HEK293T (cell line): Measurements from ENCODE around the gene NAV2.

Experiments
- CTCF ChIA-PET: fragments of 350-600 bp; formaldehyde crosslinking; extraction: SDS; loops from one replicate; lab custom pipeline; 2021; ENCODE audit warnings: antibody characterized with exemption, inconsistent platforms; lab: Yijun Ruan, JAX
- POLR2A ChIA-PET: fragments of 350-600 bp; formaldehyde crosslinking; extraction: SDS; loops from one replicate; lab custom pipeline; 2020; ENCODE audit warnings: antibody characterized with exemption, inconsistent platforms; lab: Yijun Ruan, JAX
- DNase-seq: peaks from one replicate; pipeline ENCODE4 v3.0.0; 2012; ENCODE audit warnings: mixed read lengths; ENCODE audit errors: extremely low spot score
- ARNT ChIP-seq: fragments of 450-650 bp; IDR thresholded peaks from 2 replicates; pipeline ENCODE4 v1.6.1; 2017; ENCODE audit warnings: mild to moderate bottlenecking
- BHLHE40 ChIP-seq: fragments of 450-650 bp; IDR thresholded peaks from 2 replicates; pipeline ENCODE4 v1.6.1; 2016; ENCODE audit warnings: mild to moderate bottlenecking, moderate library complexity, borderline replicate concordance
- CTBP1 ChIP-seq: fragments of 450-650 bp; IDR thresholded peaks from 2 replicates; pipeline ENCODE4 v1.6.1; 2016; ENCODE audit warnings: borderline replicate concordance
- ELF4 ChIP-seq: fragments of 450-650 bp; IDR thresholded peaks from 2 replicates; pipeline ENCODE4 v1.6.1; 2017; ENCODE audit warnings: antibody characterized with exemption
- FOXA1 ChIP-seq: fragments of 450-650 bp; IDR thresholded peaks from 2 replicates; pipeline ENCODE4 v1.6.1; 2016; ENCODE audit warnings: mild to moderate bottlenecking
- FOXK2 ChIP-seq: fragments of 450-650 bp; IDR thresholded peaks from 2 replicates; pipeline ENCODE4 v1.6.1; 2016; ENCODE audit warnings: mild to moderate bottlenecking
- FOXM1 ChIP-seq: fragments of 450-650 bp; IDR thresholded peaks from 2 replicates; pipeline ENCODE4 v1.6.1; 2017; ENCODE audit warnings: mild to moderate bottlenecking, borderline replicate concordance
- HDGF ChIP-seq: fragments of 450-650 bp; IDR thresholded peaks from 2 replicates; pipeline ENCODE4 v1.6.1; 2017; ENCODE audit warnings: antibody characterized with exemption, borderline replicate concordance
- L3MBTL2 ChIP-seq: fragments of 450-650 bp; conservative IDR thresholded peaks from 2 replicates; pipeline ENCODE4 v1.6.1; 2016; ENCODE audit warnings: mild to moderate bottlenecking
- LEF1 ChIP-seq: fragments of 450-650 bp; IDR thresholded peaks from 2 replicates; pipeline ENCODE4 v1.6.1; 2017; ENCODE audit warnings: mild to moderate bottlenecking, borderline replicate concordance
- NFRKB ChIP-seq: fragments of 450-650 bp; IDR thresholded peaks from 2 replicates; pipeline ENCODE4 v1.6.1; 2016; ENCODE audit warnings: mild to moderate bottlenecking, moderate library complexity
- SP1 ChIP-seq: fragments of 450-650 bp; IDR thresholded peaks from 2 replicates; pipeline ENCODE4 v1.6.1; 2017
- SUZ12 ChIP-seq: fragments of 450-650 bp; IDR thresholded peaks from 2 replicates; pipeline ENCODE4 v1.6.1; 2016; ENCODE audit warnings: mild to moderate bottlenecking
- TARDBP ChIP-seq: fragments of 450-650 bp; IDR thresholded peaks from 2 replicates; pipeline ENCODE4 v1.6.1; 2016
- ZNF384 ChIP-seq: fragments of 450-650 bp; IDR thresholded peaks from 2 replicates; pipeline ENCODE4 v1.6.1; 2016
- TF ChIP-seq, protein P1 (sequence below): fragments of 450-650 bp; IDR thresholded peaks from 2 replicates; pipeline ENCODE4 v1.6.1; 2016

NAV2 gene

DNA sequence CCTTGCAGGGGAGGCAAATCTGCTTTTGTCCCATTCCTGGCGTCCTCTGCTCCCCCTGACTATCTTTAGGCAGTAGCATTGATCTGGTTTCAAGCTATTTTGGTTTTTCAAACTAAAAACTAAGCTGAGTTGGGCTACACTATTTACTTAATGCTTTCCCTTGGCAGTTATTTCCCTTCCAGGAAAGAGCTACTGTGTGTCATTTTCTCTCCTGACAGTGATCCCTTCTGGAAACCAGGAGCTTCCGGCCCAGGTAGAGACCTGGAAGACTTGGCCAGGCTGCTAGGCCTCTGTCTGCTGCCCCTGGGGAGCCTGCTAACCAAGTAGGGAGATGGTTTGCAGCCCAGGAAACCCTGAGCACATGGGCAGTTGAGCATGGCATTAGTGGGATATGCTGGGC lies 35.0 kb downstream of the NAV2 start:
- TF ChIP-seq FOXA1 (no peak), HDGF (no peak), FOXM1 (no peak), CTBP1 (no peak), SP1 (no peak), ELF4 (no peak), ZNF384 (no peak)
- POLR2A ChIA-PET = no interaction called here
- CTCF ChIA-PET = interaction anchor here (0.9 kb wide), 1 partner anchor 190 kb away, joined by 4 read pairs; no protein-coding TSS in a partner anchor
- no peak for DNase-seq

DNA sequence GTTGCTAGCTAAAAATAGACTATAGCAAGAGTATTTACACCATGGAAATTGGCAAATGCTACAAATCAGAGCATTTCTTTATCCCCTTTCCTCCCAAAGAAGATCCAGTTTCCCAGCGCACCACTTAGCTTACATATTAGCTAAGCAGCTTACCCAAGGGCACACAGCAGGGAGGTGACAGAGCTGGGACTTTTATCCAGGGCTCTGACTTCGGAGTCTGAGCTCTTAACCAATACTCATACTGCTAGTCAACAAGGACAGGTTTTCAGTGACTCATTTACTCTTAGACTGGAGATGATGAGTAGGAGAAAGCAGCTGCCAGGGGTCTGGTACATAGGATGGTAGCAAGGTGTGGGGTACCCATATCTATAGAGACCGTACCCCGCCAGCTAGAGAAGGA lies 38.4 kb downstream of the NAV2 start:
- DNase-seq = no peak
- ChIA-PET CTCF (interaction anchor here (0.6 to 1.2 kb wide), 2 partner anchors 37 to 187 kb away, joined by 3 to 4 read pairs; no protein-coding TSS in a partner anchor), POLR2A (no interaction called here)
- TF ChIP-seq ELF4 (no peak), FOXA1 (no peak), TARDBP (no peak), CTBP1 (no peak), FOXK2 (no peak), ARNT (no peak), SUZ12 (no peak), BHLHE40 (no peak), NFRKB (no peak), LEF1 (no peak), FOXM1 (no peak)
- TF ChIP-seq, protein P1, sequence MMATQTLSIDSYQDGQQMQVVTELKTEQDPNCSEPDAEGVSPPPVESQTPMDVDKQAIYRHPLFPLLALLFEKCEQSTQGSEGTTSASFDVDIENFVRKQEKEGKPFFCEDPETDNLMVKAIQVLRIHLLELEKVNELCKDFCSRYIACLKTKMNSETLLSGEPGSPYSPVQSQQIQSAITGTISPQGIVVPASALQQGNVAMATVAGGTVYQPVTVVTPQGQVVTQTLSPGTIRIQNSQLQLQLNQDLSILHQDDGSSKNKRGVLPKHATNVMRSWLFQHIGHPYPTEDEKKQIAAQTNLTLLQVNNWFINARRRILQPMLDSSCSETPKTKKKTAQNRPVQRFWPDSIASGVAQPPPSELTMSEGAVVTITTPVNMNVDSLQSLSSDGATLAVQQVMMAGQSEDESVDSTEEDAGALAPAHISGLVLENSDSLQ = no peak

DNA sequence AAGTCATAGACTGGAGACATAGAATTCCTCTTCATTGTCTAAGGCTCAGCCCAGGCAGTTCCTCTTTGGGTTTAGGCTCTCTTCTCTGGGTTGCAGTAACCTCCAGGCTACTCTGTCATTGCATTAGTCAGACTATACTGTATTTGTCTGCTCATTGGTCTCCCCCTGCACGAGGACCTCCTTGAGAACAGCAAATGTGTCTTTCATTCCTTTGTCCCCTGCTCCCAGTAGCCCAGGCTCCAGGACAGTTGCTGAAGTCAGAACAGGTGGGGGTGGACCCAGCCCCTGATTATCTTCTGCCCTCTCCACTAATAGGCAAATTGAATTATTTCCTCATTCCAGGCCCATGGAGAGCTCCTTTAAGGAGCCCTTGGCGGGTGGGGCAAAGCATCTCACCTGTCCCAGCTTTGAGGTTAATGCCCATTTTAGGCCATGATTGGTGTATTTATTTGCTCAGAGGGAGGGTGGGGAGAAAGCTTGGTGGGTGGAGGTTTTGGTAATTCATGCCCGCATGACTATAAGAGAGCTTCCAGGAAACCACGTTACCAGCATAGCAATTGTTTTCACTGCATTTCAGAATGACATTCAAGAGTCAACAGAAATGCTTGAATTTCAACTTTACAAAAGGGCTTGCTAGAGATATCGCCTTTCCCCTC lies 40.9 kb downstream of the NAV2 start:
- ChIA-PET POLR2A (no interaction called here), CTCF (interaction anchor here (0.6 kb wide), 1 partner anchor 150 kb away, joined by 4 read pairs; no protein-coding TSS in a partner anchor)

DNA sequence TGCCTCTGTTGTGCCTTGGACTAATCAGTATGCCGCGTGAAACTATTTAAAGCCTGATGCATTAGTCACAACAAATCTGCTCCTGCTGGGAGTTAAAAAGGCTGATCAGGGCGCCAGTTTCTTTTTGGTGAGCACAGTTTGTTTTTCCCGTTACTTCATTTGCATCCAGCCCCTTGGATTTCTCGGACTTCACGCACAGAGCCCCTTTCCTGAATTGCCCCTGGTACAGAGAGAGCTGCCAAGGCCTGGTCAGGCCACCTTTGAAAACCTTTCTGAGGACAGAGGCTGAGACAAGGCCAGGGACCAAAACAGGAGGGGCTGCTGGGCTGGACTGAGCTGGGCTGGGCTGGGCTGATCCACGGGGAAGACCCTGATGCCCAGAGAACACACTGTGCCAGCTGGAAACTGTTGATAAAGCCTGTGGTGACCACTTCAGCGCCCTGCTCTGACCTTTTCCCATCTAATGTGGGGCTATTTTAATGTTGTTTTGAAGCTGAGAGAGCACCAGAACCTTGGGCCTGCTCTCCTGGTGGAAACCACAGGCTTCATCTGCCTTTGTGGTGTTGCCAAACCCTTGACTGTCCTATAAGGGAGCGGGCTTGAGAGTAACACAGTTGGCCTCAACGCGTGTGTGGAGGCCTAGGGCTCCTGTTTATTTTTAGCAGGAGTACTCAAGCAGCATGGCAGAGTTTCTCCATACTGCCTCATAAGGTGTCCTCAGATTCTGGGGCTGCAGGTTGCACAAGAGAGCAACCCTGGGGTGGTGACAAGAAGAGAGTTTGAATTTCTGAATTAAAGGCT lies 44.2 kb downstream of the NAV2 start:
- ChIA-PET CTCF (interaction anchor here (1.1 kb wide), 1 partner anchor 14 kb away, joined by 4 read pairs; no protein-coding TSS in a partner anchor), POLR2A (no interaction called here)
- TF ChIP-seq CTBP1 (no peak), FOXA1 (no peak), SUZ12 (no peak)
- DNase-seq = no peak

More for the DNA sequence above, 40.9 kb downstream of the NAV2 start:
- DNase-seq = no peak
- TF ChIP-seq BHLHE40 (no peak), LEF1 (no peak)

DNA sequence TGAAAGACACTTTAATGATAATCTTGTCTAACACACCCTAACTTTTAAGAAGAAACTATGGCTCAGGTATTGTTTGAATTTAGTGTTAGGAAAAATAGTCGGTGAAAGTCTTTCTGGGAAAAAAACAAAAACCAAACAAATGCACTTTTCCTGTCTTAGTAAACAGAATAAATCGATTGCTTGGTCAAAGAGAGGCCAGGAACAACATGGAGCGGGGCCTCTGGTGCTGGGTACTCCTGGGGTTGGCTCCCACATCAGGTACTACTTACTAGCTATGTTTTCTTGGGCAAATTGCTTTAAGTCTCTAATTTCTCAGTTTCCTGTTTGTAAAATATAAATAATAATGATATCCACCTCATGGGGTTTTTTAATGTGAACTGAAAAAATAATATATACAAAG lies 46.8 kb downstream of the NAV2 start:
- DNase-seq = no peak
- ChIA-PET CTCF (no interaction called here), POLR2A (no interaction called here)
- TF ChIP-seq HDGF (no peak), BHLHE40 (no peak), CTBP1 (no peak), LEF1 (no peak), TARDBP (no peak), L3MBTL2 (no peak), ELF4 (no peak), FOXA1 (no peak), NFRKB (no peak), SUZ12 (no peak), ARNT (no peak), FOXM1 (no peak), ZNF384 (no peak), FOXK2 (no peak), SP1 (no peak)
- TF ChIP-seq, protein P1 = no peak

DNA sequence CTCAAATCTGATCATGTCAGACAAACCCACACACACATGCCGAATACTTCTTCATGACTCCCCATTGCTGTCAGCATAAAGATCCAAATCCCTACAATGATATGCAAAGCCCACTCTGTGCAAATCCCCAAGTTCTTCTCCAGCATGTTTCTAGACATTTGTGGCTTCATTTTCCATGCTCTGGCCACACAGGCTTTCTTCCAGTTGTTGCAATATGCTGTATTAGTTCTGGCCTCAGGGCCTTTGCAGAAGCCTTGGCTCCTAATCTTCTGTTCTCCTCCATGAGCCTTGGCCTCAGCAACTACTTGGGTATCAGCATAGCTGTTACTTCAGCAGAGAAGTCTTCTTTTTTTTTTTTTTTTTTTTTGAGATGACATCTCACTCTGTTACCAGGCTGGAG lies 49.6 kb downstream of the NAV2 start:
- ChIA-PET POLR2A (no interaction called here), CTCF (no interaction called here)
- no peak for TF ChIP-seq TARDBP
- no peak for TF ChIP-seq L3MBTL2
- no peak for TF ChIP-seq HDGF
- TF ChIP-seq FOXA1 = no peak
- no peak for TF ChIP-seq BHLHE40
- TF ChIP-seq ELF4 = no peak
- no peak for TF ChIP-seq ZNF384
- TF ChIP-seq SUZ12 = no peak
- TF ChIP-seq ARNT = no peak
- TF ChIP-seq LEF1 = no peak
- TF ChIP-seq SP1 = no peak
- TF ChIP-seq NFRKB = no peak
- TF ChIP-seq FOXK2 = no peak
- TF ChIP-seq, protein P1 = no peak
- TF ChIP-seq CTBP1 = no peak
- no peak for TF ChIP-seq FOXM1
- no peak for DNase-seq
